Dermis blood vessel endothelial cell (primary cell): ENCODE data around the gene GATAD1. TPM values are rescaled to one million over a fixed set of nuclear protein-coding genes. Genes with fewer than 3 reads are reported as not detected.
A peak's percentile ranks its signal among the peaks of the same experiment; 100 is the strongest.
"Not testable (repeated sequence)": the region's sequence is repeated elsewhere in the genome, so short reads cannot be mapped to it uniquely, and the experiment has no call there.

Source experiments
- DNase-seq: peaks from one replicate; pipeline ENCODE4 v3.0.0; 2010
- total RNA-seq: library from RNA; depleted of rRNA; stranded (reverse); fragments of >200 nt; gene quantifications from 2 replicates; pipeline ENCODE4 v1.2.3, GENCODE V29; 2014

The GATAD1 gene
- total RNA-seq, 1 donor from 2014 or later: 19.1 TPM

- no peak for DNase-seq
Observed at GRCh38 chr7:92437956-92438491, 9.3 kb upstream of the GATAD1 start.

- not testable (repeated sequence) for DNase-seq
Observed at GRCh38 chr7:92442720-92443119, 4.6 kb upstream of the GATAD1 start.

- DNase-seq: no peak
Observed at GRCh38 chr7:92446869-92447344, 375 bp upstream of the GATAD1 start.

GRCh38 chr7:92448205-92448747 is 994 bp downstream of the GATAD1 start:
- DNase-seq: peak; percentile 79

DNA sequence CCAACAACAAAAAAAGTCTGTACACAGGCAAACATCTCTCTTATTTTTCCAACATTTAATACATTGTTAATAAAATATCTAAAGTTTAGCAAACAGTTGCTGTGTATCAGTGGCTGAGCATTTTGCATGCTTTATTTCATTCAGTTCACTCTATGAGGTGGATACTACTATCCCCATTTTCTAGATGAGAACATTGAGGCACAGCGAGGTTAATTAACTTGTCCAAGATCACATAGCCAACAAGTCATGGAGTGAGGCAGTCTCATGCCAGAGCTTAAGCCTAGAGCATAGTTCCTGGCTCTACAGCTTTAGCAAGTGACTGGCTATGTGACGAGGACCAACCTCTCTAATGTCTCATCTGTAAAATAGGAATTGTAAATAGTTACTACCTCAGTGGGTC is 4.4 kb downstream of the GATAD1 start:
- no peak for DNase-seq

DNA sequence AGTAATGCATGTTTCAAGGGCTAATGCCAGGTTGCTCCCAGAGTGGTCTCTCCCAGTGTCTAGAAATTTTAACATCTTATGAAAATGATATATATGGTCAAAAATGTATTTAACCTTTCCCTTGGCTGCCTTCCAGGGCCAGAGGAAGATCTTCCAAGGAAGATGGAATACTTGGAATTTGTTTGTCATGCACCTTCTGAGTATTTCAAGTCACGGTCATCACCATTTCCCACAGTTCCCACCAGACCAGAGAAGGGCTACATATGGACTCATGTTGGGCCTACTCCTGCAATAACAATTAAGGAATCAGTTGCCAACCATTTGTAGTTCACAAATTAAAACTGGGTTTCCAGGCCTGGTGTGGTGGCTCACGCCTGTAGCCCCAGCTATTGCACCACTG is 9.0 kb downstream of the GATAD1 start:
- no peak for DNase-seq

GRCh38 chr7:92460109-92460508 is 12.8 kb downstream of the GATAD1 start:
- DNase-seq: no peak

- no peak for DNase-seq
Observed at GRCh38 chr7:92460510-92460909, 13.2 kb downstream of the GATAD1 start.

- peak; percentile 65 for DNase-seq
Observed at GRCh38 chr7:92461027-92462003, 14.0 kb downstream of the GATAD1 start.

- DNase-seq: no peak
Observed at GRCh38 chr7:92462560-92462959, 15.3 kb downstream of the GATAD1 start.

DNA sequence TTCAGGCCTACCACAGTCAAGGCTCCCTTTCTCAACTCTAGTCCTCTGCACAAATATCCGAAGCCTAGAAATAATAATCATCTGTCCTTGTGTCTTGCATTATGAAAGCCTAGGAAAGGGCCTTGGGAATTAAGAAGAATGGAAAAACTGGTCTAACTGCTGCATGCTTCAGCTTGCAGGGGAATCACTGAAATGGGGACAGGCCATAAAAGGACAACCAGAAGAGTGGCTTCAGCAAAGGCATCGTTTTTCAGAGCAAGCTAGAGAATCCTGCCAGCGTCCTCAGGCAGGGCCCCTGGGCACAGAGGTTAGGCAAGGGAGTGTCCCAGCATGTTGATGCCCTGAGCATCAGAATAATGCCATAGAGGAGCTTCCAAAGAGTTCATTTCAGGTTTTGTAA is 17.2 kb downstream of the GATAD1 start:
- DNase-seq: no peak

- DNase-seq: no peak
Observed at GRCh38 chr7:92466682-92467081, 19.4 kb downstream of the GATAD1 start.

DNA sequence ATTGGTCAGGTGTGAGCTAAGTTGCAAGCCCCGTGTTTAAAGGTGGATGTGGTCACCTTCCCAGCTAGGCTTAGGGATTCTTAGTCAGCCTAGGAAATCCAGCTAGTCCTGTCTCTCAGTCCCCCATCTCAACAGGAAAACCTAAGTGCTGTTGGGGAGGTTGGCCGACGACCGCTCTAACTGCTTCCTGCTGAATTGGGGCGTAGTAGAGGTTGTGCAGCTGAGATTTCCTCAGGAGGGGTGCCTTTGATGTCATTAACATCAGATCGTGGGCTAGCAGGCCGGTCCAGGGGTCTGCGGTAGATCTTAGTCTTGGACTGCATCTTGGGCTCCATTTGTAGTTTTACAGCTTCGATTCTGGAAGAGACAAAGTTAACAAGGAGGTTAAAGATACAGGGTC is 21.3 kb downstream of the GATAD1 start:
- not testable (repeated sequence) for DNase-seq

DNA sequence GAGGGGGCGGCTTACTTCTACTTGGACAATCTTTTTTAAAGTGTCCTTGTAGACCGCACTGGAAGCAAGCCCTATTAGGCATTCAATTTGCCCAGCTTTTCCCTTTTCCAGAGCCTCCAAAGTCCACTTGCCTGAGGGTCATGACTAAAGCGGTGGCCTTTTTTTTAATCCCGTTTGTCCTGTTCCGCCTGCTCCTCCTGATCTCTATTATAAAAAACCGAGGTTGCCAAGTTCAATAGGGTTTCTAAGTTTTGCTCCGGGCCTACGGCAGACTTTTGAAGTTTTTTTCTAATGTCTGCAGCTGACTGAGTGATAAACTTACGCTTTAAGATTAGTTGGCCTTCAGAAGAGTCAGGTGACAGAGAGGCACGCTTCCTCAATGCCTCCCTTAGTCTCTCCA is 26.7 kb downstream of the GATAD1 start:
- DNase-seq: not testable (repeated sequence)

DNA sequence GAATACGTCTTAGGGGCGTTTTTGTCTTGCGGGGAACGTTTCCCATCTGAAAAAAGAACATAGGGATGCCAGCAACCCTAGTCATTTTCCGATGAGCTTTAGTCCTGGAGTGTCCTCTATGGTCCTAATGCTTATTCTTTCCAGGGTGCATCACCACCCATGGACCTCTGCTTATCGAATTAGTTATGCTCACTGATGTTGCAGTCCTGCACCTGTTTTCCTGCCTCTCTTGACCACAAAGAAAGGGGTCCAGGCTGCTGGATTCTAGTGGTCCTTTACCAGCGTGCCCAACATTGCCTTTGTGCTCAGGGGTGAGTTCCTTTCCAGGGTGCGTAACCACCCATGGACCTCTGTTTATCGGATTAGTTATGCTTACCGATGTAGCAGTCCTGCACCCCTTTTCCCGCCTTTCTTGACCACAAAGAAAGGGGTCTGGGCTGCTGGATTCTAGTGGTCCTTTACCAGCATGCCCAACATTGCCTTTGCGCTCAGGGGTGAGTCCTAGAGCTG is 28.0 kb downstream of the GATAD1 start:
- DNase-seq: not testable (repeated sequence)

- DNase-seq: not testable (repeated sequence)
Observed at GRCh38 chr7:92475851-92476590, 28.7 kb downstream of the GATAD1 start.

DNA sequence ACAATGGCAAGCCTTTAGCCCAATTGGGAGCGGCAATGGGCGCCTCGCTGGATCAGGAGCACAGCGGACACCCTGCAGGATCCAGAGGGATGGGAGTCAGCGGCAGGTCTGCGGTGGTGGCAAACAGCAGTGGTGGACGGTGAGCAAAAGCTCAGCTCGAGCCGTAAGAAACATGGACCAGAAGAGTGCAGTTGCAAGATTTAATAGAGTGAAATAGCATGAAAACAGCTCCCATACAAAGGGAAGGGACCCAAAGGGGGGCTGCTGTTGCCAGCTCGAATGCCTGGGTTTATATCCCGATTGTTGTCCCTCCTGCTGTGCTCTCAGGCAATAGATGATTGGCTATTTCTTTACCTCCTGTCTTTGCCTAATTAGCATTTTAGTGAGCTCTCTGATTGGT is 30.4 kb downstream of the GATAD1 start, which contains the start of gene ERVW-1:
Gene ERVW-1 (minus strand): TSS at position 266 of the 400 bp plus-strand sequence. CDS start 7,565 bp downstream, outside the sequence.
- DNase-seq: not testable (repeated sequence)

- no peak for DNase-seq
Observed at GRCh38 chr7:92478095-92478494, 30.8 kb downstream of the GATAD1 start.

- DNase-seq: no peak
Observed at GRCh38 chr7:92478711-92479110, 31.4 kb downstream of the GATAD1 start.

GRCh38 chr7:92479146-92479545 is 31.9 kb downstream of the GATAD1 start:
- DNase-seq: not testable (repeated sequence)

- DNase-seq: not testable (repeated sequence)
Observed at GRCh38 chr7:92483624-92484023, 36.3 kb downstream of the GATAD1 start.

DNA sequence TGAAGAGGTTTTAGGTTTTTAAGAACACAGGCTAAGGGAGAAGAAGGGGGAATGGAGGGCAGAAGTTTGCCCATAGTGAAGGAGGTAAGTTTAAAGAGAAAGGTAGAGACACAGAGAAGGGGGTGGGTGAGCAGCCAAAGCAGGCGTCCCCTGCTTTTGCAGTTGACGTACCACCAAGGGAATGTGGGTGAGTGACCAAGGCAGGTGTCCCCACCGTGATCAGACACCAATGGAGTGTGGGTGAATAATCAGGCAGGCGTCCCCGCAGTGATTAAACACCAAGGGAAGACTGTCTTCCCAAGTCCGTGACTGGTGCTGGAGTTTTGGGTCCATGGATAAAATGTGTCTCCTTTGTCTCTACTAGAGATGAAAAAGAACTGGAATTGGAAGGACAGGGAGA is 36.9 kb downstream of the GATAD1 start:
- not testable (repeated sequence) for DNase-seq
